Sigmoid colon (tissue), 7 donors: ENCODE measurements around the gene CENPE. TPM values are rescaled to one million over a fixed set of nuclear protein-coding genes. Genes with fewer than 3 reads are reported as not detected.
"Not testable (repeated sequence)": the region's sequence is repeated elsewhere in the genome, so short reads cannot be mapped to it uniquely, and the experiment has no call there.

Source experiments
- DNase-seq: peaks from one replicate; pipeline ENCODE4 v3.0.0-alpha.2; 2019
- H3K27ac ChIP-seq, 4 donors: fragments of 200-600 bp; sonication (generic); one replicate each; pipeline ENCODE4 v1.5.1; 2016 to 2019; ENCODE audit warnings: mild to moderate bottlenecking in 1 of 4
- H3K27me3 ChIP-seq, 3 donors: fragments of 200-600 bp; sonication (generic); one replicate each; pipeline ENCODE4 v1.5.1; 2019; ENCODE audit warnings: mild to moderate bottlenecking in 1 of 3
- H3K36me3 ChIP-seq, 4 donors: fragments of 200-600 bp; sonication (generic); one replicate each; pipeline ENCODE4 v1.5.1; 2016 to 2019
- H3K4me1 ChIP-seq, 4 donors: fragments of 200-600 bp; sonication (generic); one replicate each; pipeline ENCODE4 v1.5.1; 2017 to 2019
- H3K4me3 ChIP-seq, 4 donors: fragments of 200-600 bp; sonication (generic); one replicate each; pipeline ENCODE4 v1.5.1; 2017 to 2019; ENCODE audit warnings: mild to moderate bottlenecking in 2 of 4, moderate library complexity in 1 of 4
- H3K9me3 ChIP-seq, 4 donors: fragments of 200-600 bp in 3 of 4; sonication (generic) in 3 of 4; one replicate each; pipeline versions ENCODE4 v1.5.1 to v1.6.1; 2013 to 2019
- CTCF ChIP-seq, 4 experiments: fragments of 450-650 bp in 3 of 4; fragments of 200-600 bp in 1 of 4; IDR thresholded peaks; one replicate each; pipeline ENCODE4 v1.5.1; 2016 to 2019; ENCODE audit warnings: antibody characterized with exemption in 4 of 4, mild to moderate bottlenecking in 3 of 4, moderate library complexity in 2 of 4
- EP300 ChIP-seq, 4 donors: sonication (generic); formaldehyde crosslinking; IDR thresholded peaks; one replicate each; pipeline ENCODE4 v1.6.1; 2017; ENCODE audit warnings: antibody characterized with exemption in 4 of 4
- POLR2A ChIP-seq, 2 donors: fragments of 450-650 bp; IDR thresholded peaks; one replicate each; pipeline ENCODE4 v1.6.1; 2016; ENCODE audit warnings: antibody characterized with exemption in 2 of 2, mild to moderate bottlenecking in 2 of 2, moderate library complexity in 2 of 2
- POLR2AphosphoS5 ChIP-seq, 4 donors: sonication (generic); formaldehyde crosslinking; IDR thresholded peaks; one replicate each; pipeline ENCODE4 v1.6.1; 2017; ENCODE audit warnings: antibody characterized with exemption in 4 of 4
- WGBS, 2 donors: extraction: QIAGEN DNeasy Blood & Tissue Kit; methylation state at CpG; one replicate each; pipeline ENCODE4 v1.1.7; 2013; 5-methylcytosine and 5-hydroxymethylcytosine counted together
- intact Hi-C: fragments of 100-400 bp; cut with DNase I; formaldehyde crosslinking; loops from one replicate; pipeline ENCODE4 v1.15.1; 2023
- polyA plus RNA-seq, 3 donors: library from polyadenylated mRNA; stranded (reverse); fragments of 200-250 nt; gene quantifications; one replicate each; pipeline ENCODE4 v1.2.3, GENCODE V29; 2013
- total RNA-seq, 4 donors: library from RNA; depleted of rRNA; stranded (reverse); fragments of >200 nt; gene quantifications; one replicate each; pipeline ENCODE4 v1.1.0, GENCODE V29; 2016
- donor health status: healthy with polysubstance abuse.
- donor health status: Bipolar disorder and iron deficiency.
- donor health status: healthy.

Gene CENPE, protein sequence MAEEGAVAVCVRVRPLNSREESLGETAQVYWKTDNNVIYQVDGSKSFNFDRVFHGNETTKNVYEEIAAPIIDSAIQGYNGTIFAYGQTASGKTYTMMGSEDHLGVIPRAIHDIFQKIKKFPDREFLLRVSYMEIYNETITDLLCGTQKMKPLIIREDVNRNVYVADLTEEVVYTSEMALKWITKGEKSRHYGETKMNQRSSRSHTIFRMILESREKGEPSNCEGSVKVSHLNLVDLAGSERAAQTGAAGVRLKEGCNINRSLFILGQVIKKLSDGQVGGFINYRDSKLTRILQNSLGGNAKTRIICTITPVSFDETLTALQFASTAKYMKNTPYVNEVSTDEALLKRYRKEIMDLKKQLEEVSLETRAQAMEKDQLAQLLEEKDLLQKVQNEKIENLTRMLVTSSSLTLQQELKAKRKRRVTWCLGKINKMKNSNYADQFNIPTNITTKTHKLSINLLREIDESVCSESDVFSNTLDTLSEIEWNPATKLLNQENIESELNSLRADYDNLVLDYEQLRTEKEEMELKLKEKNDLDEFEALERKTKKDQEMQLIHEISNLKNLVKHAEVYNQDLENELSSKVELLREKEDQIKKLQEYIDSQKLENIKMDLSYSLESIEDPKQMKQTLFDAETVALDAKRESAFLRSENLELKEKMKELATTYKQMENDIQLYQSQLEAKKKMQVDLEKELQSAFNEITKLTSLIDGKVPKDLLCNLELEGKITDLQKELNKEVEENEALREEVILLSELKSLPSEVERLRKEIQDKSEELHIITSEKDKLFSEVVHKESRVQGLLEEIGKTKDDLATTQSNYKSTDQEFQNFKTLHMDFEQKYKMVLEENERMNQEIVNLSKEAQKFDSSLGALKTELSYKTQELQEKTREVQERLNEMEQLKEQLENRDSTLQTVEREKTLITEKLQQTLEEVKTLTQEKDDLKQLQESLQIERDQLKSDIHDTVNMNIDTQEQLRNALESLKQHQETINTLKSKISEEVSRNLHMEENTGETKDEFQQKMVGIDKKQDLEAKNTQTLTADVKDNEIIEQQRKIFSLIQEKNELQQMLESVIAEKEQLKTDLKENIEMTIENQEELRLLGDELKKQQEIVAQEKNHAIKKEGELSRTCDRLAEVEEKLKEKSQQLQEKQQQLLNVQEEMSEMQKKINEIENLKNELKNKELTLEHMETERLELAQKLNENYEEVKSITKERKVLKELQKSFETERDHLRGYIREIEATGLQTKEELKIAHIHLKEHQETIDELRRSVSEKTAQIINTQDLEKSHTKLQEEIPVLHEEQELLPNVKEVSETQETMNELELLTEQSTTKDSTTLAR (N-terminal part only)
- total RNA-seq (1 to 10 TPM in 3 of 4 donors, under 1 TPM in 1; 0.49 to 1.4 (median 1.1) TPM), polyA plus RNA-seq (1 to 10 TPM in 1 of 3 donors, under 1 TPM in 2; 0.46 to 5.2 (median 0.60) TPM)

DNA sequence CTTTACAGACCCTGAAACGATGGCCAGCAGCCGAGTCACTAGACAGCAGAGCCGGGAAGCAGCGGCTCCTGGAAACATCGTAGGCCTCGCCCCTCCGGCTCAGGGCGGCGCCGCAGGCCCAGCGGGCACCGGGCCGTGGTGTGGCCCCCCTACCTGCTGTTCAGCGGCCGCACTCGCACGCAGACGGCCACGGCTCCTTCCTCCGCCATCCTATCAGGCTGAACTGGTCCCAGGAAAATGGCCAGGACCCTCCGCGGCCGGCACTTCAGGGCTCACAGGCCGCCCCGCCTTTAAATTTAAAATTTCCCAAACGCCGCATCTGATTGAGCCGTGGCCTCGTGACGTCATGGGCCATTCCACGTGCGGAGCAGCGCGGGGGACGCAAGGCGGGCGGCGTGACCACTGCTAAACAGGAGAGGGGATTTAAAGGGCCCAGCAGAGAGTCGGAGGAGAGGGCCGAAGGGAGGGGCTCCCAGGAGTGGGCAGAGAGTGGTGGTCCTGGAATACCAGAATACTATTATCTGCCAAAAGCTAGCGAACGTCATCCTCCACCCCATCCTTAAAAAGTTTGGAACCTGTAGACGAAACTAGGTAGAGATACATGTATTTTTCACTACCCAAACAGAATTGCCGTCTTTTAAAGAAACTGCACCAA is at the start of gene CENPE:
Gene CENPE, minus strand, starts transcription at position 233 of the 655 bp plus-strand sequence. Its CDS starts 24 bp downstream, at position 209.
- Histone ChIP-seq H3K27ac (peak within 1 kb of the TSS; percentile 67 to 75 (median 70)), H3K4me1 (peaks cover 0 to 5% (median 4%) of the 10 kb centered on the region in 4 donors), H3K4me3 (peak within 1 kb of the TSS; percentile 50 to 76 (median 64)), H3K27me3 (no peaks in the 10 kb centered on the region), H3K9me3 (no peaks in the 10 kb centered on the region), H3K36me3 (no peaks in the 10 kb centered on the region)
- DNase-seq = peak; percentile 90
- WGBS, 2 donors = 0% methylated on average over 44 of the region's 44 CpGs
- intact Hi-C loops = loop anchor here (2.0 kb wide), 1 partner anchor 329 kb away; the partner anchor contains the start of gene CISD2
- no peak for TF ChIP-seq EP300 (IDR thresholded peaks at IDR 0.05)
- peak in 1 of 4 donors; percentile 49 for TF ChIP-seq POLR2AphosphoS5 (IDR thresholded peaks at IDR 0.05)
- TF ChIP-seq POLR2A (IDR thresholded peaks at IDR 0.05) = no peak
- no peak for TF ChIP-seq CTCF (IDR thresholded peaks at IDR 0.05)

GRCh38 chr4:103244251-103244650 is 46.1 kb upstream of the CENPE start:
- no peaks in the 10 kb centered on the region for H3K4me1 ChIP-seq
- TF ChIP-seq POLR2AphosphoS5 (IDR thresholded peaks at IDR 0.05) (no peak), EP300 (IDR thresholded peaks at IDR 0.05) (no peak), CTCF (IDR thresholded peaks at IDR 0.05) (no peak), POLR2A (IDR thresholded peaks at IDR 0.05) (no peak)
- no peak overlapping the region for H3K27ac ChIP-seq
- H3K9me3 ChIP-seq = no peaks in the 10 kb centered on the region
- intact Hi-C loops = no loop called here
- no peaks in the 10 kb centered on the region for H3K27me3 ChIP-seq
- no peak for DNase-seq
- 77 to 79% methylated on average over 1 of the region's 1 CpG for WGBS, 2 donors
- no peaks in the 10 kb centered on the region for H3K36me3 ChIP-seq
- no peak overlapping the region for H3K4me3 ChIP-seq

GRCh38 chr4:103230938-103231337 is 32.8 kb upstream of the CENPE start:
- H3K4me3 ChIP-seq, DNase-seq, H3K27me3 ChIP-seq, H3K9me3 ChIP-seq, H3K27ac ChIP-seq, intact Hi-C loops, H3K36me3 ChIP-seq, H3K4me1 ChIP-seq: not testable (repeated sequence)
- WGBS, 2 donors = 82 to 88% methylated on average over 3 of the region's 3 CpGs

GRCh38 chr4:103223556-103223955 is 25.4 kb upstream of the CENPE start:
- intact Hi-C loops, H3K9me3 ChIP-seq, H3K27me3 ChIP-seq, H3K4me1 ChIP-seq, H3K4me3 ChIP-seq, DNase-seq, H3K36me3 ChIP-seq, H3K27ac ChIP-seq: not testable (repeated sequence)
- WGBS, 2 donors = 19 to 57% methylated on average over 4 of the region's 4 CpGs

GRCh38 chr4:103207673-103208072 is 9.5 kb upstream of the CENPE start:
- no peak for TF ChIP-seq EP300 (IDR thresholded peaks at IDR 0.05)
- no peak for TF ChIP-seq CTCF (IDR thresholded peaks at IDR 0.05)
- TF ChIP-seq POLR2A (IDR thresholded peaks at IDR 0.05) = no peak
- no peak for TF ChIP-seq POLR2AphosphoS5 (IDR thresholded peaks at IDR 0.05)
- no peak for DNase-seq
- no peak overlapping the region for H3K4me3 ChIP-seq
- 39 to 74% methylated on average over 5 of the region's 5 CpGs for WGBS, 2 donors
- H3K4me1 ChIP-seq = no peaks in the 10 kb centered on the region
- no peaks in the 10 kb centered on the region for H3K36me3 ChIP-seq
- H3K9me3 ChIP-seq = no peaks in the 10 kb centered on the region
- intact Hi-C loops = no loop called here
- H3K27me3 ChIP-seq = no peaks in the 10 kb centered on the region
- H3K27ac ChIP-seq = no peak overlapping the region
